Measurements from ENCODE around the gene NSMCE3.

- TF ChIP-seq CTCF (IDR thresholded peaks at IDR 0.05; ENCODE audit: low read depth, low read length, missing input control) (no peak), REST (IDR thresholded peaks at IDR 0.05) (no peak)
Observed at GRCh38 chr15:29285386-29285785, 15.8 kb upstream of the NSMCE3 start.
